Globus pallidus (tissue), 1 donor: Measurements from ENCODE around the gene STIMATE.

Experiments
- DNase-seq: peaks from one replicate; pipeline ENCODE4 v3.0.0-alpha.2; 2015; ENCODE audit warnings: low spot score

Gene STIMATE

DNA sequence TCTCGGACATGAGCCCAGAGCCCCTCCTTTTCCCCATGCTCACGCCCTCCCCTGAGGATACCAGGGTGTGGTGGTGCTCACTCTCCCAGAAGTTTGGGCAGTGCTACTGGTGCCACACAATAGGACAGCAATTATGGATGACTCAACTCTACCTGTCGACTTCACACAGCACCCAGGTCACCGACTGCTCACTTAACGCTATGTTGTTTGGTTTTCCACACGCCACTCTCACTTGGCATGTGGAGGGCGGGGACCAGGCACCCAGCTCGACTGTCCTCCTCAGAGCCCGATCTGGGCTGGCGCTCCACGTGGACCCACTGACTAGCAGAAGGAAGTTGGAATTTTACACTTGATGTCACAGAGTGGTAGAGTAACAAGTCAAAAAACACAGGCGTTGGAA is 30.9 kb downstream of the STIMATE start:
- no peak for DNase-seq

DNA sequence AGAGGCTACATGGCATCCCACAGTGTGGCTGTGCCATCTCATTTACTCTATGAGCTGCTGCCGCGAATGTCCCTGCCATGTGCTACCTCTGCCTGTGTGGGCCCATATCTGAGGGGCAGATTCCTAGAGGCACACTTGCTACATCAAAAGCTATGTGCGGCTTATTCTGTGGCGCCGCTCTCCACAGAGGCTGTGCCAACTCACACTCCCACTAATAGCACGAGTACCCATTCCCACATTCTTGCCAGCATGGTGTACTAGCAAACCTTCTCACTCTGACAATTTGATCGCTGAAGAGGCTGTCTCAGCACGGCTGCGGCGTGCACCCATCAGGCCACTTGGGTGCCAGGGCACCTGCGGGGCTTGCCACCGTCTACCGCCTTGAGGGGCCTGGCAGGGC is 31.4 kb downstream of the STIMATE start:
- DNase-seq = no peak

DNA sequence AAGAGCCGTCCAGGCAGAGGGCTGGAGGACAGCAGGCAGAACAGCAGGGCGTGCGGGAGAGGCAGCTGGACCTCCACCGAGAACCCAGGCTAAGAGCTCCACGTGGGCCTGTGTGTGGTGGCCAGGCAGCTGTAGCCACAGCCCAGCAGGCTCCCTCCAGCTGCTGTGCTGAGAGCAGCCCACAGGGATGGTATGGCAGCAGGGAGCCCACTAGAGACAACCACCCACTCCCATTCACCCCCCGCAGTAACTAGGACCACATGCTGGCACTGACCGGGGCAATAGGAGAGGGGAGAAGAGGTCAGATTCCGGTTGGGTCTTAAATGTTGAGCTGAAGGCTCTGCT is 37.0 kb downstream of the STIMATE start:
- DNase-seq = no peak

DNA sequence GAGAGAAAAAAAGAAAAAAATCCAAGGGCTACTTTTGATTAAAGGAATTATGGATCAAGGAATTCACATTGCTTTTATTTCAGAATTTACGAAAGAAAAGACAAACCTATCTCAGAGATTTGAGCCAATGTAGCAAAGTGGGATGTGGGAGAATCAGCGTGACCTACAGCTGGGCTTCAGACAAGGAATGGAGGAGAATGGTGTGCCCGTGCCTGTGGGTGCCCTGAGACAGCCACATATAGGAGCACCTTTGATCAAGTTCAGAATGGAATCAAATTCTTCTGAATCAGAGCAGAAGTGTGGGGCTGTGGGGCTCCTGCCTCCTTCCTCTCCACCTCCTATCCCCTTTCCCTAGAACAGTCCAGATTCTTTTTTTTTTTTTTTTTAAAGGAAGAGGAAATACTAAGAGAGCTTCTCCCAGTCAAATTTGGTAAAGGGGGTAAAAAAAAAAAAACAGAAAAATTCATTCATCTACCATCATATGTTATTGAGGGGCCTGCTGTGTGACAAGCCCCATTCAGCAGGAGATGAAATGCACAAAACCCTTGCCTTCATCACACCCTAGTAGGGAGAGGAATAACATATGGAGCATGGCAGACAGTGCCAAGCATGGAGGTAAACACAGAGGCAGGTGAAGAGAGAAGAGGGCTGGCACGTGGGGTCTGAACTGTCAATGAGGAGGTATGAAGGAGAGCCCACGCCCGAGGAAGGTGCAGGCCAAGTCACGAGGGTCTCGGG is 37.5 kb downstream of the STIMATE start:
- DNase-seq = no peak

DNA sequence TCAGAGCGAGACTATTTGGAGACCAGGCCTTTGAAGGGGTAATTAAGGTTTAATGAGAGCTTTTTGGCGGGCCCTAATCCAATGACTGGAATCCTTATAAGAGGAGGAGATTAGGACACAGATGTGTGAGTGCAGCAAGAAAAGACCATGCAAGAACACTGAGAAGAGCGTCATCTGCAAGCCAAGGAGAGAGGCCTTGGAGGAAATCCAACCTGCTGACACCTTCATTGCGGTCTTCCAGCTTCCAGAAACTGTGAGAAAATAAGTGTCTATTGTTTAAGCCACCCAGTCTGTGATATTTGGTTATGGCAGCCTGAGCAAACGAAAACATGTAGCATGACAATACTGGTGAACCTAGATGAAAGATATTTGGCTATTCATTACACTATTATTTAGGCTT is 39.5 kb downstream of the STIMATE start:
- DNase-seq = no peak

DNA sequence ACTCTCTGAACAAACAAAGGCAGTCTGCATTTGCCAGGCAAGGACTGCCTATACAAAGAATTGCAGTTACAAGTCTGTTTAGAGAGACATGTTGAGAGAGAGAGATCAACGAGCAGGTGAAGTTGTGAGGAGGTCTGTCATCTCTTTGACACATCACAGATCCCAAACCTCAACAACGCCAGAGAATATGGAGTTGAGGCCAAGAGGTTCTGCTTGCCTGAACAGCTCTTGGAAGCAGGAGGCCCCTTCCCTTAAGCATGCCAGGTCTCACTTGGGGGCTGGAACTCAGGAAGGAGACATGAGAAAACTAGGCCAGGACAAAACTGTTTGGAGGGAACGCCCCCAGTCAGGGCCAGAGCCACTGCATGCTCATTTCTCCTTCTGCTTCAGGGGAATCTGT is 40.2 kb downstream of the STIMATE start:
- no peak for DNase-seq

DNA sequence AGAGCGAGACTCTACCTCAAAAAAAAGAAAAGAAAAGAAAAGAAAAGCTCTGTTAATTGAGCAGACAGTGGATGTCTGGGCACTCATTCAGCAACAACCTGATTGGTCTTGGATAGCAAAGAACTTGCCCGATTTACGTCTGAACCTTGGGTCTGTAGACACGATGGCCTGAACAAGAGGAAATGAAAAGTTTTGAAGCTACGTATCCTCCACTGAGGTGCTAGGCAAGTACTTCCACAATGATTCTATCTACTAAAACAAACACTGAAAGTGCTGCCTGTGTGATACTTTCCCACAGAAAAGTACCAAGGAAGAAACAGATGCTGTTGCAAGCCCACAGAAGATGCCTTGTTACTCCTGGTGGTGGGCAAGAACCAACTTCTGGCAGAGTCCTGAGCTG is 40.7 kb downstream of the STIMATE start:
- no peak for DNase-seq

DNA sequence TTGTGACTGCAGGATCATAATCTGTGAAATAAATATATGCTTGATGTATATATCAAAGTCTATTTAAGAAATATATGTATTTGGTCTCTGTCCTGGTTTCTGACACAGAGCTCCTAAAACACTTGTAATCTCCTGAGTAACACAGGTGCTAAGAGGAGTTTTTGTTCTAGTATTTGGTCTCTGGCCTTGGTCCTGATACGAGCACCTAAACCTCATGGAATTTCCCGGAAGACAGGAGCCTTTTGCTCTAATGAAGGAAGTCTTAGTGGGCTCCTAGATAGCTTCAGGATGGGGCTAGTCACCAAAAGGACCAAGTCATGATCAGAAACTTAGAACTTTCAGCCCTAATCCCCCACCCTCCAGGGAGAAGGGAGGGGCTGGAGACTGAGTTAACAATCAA is 43.3 kb downstream of the STIMATE start:
- DNase-seq = no peak

DNA sequence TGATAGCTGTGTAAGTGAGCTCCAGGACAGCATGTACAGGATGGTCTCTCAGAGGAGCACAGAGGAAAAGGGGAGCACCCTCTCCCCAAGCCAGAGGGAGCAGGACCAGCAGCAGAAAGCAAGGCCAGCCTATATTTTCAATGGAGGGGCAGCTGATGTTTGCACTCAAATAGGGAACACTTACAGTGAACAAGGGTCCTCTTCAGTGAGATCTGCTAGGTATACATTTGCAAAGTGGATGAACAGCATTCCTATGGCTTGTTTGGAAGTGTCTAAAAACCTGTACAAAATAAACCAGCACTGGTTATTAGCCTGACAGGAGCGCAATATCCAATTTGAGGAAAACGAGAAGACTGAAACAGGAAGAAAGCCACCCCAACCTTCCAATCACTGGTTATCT is 44.9 kb downstream of the STIMATE start:
- no peak for DNase-seq

DNA sequence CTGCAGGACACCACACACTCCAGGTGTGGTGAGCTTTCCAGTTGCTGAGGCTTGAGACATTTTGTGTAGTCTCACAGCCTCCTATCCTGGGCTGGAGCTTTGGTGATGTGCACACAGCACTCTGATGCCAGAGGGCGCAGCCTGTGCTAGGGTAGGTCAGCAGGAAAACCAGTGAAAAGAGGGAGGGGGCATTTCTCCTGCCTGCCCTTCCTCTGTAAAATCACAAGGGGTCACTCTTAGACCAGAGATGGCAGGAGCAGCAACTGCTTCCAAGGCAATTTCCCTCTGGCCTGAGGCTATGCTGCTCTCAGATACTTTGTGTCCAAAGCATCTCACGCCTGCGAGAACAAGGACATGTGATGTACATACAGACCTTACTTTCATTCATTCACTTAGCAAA is 46.0 kb downstream of the STIMATE start:
- DNase-seq = peak; percentile 31

DNA sequence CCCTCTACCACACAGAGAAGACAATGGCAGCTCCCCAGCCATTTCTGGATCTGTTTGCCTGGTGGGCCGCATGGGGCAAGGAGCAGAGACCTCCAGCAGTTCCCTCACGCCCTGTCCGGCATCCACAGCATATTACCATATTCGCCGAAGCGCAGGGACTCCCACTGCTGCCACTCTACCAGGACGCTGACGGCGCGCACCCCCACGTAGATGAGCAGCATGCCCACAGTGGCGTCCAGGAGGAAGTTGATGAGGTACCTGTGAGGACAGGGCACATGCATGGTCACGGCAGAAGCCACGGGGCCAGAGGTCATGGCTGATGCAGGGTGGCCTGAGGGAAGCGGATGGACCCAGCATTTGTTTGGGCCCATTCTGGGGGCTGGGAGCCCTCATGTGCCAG is 47.7 kb downstream of the STIMATE start:
- DNase-seq = no peak

DNA sequence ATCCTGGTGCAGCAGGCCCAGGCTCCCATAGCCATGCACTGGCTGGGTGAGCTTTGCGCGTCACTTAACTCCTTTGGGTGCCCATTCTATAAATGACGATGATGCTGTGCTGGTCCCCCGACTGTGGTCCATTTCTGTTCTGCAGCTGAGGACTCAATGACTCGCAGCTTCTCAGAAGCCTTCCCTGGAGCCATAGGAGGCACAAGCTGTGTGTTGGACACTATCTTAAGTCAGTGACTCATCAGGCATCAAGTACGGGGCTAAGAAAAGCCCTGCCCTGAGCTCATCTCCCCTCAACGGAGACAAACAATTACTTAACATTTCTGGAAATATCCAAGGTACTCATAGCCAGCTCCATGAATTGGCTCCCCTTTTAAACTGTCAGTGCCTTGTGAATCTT is 48.7 kb downstream of the STIMATE start:
- DNase-seq = no peak

DNA sequence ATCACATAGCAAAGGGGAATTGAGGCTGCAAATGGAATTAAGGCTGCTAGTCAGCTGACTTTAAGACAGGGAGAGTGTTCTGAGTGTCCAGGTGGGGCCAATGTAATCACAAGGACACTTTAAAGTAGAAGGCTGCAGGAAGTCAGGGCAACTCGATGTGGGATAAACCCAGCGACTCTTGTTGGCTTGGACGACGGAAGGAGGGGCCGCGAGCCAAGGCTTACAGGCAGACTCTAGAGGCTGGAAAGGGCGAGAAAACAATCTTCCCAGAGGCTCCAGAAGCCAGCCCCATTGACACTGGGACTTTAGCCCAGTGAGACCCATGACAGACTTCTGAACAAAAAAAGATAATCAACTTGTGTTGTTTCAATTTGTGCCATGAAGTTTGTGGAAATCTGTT is 49.6 kb downstream of the STIMATE start:
- DNase-seq = no peak

DNA sequence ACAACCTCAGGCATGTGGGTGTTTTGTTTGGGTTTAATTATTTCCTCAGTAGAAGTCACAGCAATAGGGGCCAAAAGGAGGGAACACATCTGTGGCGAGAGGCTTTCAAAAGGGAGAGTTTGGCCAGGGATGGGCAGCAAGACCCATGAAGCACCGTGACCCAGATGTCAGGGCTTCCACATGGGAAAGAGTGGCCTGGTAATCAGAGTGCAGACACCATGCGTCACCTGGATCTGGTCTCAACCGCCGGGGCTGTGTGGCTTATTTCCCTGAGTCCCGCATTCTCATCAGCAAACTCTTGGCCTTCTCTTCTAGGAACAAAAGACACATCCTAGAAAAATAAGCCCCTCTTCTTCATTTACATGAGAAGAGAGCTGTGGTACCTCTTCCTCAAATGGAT is 50.1 kb downstream of the STIMATE start:
- no peak for DNase-seq

DNA sequence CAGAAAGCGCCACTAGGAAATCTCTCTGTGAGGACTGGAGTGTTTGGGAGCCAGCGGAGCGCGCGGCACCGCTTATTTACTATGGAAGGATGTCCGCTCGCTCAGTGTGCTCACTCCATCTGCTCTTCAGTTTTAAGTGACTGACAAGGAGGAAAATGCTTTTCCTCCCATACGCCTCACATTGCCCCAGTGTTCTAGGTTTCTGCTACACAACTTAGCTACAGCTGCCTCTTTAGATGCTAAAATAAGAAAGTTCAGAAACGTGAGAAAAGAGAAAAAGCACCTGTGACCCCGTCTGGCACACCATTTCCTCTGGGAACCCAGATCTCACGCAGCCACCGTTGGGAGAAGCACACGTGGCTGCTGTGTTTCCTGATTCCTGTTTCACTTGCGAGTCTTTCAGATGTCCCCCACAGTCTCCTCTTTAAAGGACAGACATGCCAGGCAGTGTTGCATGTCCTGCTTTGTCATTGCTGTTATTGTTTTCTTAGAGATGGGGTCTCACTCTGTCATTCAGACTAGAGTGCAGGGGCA is 50.8 kb downstream of the STIMATE start:
- no peak for DNase-seq

DNA sequence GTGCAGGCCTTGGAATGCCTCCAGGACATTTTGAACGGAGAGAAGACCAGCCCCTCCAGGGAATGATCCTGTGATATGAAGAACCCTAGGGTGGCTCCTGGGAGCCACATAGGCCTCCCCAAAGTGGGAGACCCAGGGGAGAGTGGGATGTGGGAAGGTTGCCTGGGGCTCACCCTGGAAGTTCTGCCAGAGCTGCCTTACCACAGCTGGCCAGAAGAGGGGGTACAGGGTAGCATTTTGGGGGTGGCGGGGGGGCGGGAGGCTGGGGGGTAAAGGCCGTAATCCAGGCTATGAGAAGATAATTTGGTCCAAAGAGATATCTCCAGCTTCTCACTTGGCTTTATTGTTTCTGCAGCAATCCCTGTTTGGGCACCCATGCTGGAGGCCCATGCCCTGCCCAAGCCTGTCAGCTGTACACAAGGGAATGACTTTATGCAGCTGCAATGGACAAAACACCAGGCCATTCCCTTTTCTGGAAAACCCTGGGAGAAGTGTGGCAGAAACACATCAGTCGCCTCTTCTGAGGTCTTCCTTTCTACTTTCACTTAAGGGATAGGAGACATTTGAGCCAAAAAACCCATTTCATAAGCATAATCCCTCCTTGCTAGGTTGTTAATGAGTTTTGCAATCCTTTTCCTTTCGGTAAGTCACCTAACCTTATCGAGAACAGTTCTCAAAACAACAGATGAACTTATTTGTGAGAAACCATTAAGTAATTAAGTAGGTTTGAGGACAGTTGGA is 51.5 kb downstream of the STIMATE start:
- DNase-seq = peak; percentile 20

DNA sequence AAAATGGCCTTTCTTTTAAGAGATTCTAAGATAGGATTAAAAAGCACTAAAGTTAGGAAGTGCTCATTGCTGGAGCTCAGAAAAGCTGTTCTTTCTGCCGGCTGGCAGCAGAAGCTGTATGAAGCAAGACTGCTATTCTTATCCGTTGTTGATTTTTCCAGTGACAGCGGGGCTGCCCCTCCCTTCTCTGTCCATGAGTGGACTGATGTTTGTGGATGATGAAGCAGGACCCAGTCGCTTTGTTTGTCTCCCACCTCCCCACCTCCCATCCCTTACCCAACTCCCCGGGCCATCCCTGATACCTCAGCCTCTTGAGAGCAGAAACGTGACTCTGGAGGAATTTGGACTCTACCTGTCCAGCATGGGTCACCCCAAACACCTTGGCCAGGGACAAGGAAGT is 52.2 kb downstream of the STIMATE start:
- peak; percentile 60 for DNase-seq

DNA sequence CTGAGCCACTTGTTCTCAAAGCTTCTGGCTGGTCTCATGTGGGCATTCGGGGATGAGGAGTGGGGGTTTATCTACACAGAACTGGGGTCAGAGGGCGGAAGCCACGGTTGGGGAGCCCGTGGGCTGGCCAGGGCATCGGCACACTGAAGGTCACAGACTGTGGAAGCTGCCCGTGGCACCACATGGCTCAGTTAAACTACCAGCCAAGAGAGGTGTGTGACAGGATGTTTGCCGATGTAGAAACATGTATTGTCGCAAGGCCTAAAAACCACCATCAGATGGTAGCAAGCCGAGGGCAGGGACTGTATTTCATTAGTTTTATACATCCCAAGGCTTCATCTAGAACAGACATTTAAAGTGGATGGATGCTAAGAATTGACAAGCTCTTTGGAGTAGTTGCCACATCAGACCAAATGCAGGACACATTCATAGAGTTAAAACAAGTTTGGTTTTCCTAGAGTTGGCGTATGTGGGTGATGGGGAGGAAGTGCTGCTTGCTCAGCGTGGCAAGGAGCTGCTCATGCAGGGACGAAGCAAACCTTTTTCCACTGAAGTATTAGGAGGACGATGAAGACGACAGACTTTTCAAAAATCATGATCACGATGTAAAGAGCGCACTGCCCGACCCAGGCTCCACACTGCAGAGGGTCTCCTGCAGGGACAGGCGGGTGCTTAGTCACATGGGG is 52.9 kb downstream of the STIMATE start:
- no peak for DNase-seq

DNA sequence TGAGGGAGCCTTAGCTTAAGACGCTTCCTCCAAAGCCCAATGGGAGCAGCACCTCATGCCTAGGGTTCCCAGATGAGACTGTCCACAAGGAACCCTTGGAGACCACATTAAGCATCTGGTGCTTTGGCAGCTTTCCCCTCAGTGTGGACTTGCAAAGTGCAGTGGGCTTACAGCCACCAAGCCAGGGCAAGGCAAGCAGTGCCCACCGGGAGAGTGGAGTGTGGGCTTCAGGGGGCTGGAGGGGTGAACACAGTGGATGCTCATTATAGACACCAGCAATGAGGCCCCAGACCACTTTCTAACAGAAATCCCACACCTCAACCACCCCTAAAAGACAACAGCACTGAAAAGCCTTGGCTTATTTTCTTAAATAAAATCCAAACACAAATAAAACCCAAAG is 53.5 kb downstream of the STIMATE start:
- DNase-seq = no peak

DNA sequence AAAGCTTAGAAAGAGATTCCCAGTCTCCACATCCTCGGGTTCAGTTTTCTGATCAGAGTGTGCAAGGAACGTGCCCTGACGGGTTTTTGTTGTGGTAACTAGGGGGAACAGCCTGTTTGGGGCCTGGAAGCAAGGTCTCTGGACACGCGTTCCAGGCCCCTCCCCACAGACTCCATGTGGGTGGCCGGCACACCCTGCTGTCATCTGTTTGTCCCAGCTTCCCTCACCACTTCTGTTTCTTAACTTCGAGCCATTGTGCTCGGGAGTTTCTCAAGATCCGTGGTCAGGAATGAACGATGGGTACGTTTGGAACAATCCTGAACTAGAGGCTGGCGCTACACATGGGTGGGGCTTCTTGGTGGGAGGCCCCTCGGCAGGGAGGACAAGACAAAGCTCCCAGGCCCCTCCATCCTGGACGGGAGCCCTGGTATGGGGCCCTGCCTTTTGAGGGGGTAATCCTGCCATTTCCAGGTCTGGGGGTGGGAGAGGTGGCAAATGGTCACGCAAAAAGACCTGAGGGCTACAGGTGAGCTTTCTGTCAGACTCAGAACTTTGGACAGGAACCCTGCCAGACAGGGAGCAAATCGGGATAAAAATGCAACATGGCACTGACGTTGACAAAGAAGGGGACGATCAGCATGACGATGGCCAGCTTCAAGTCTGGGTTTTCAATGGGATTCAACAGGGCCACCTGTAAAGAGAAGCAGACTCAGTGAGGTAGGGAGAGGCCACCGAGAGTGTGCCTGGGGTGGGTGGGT is 54.1 kb downstream of the STIMATE start:
- no peak for DNase-seq

DNA sequence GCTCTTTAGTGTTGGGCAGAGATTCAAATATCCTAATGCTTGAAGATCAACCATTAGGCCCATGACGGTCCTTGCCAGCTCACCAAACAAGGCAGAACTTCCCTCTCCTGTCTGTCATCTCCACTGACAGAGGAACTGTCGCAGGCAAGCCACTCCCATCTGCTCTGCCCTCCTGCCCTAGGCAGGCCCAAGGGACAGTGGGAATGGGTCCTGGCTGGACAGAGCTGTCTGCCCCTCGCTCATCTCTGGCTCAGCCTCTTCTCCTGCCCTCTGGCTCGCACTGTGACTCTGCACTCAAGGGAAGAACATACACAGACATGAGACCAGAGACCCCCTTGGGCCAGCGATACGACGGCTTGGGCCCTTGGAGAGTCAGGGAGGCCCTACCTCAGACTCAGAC is 54.9 kb downstream of the STIMATE start:
- no peak for DNase-seq

DNA sequence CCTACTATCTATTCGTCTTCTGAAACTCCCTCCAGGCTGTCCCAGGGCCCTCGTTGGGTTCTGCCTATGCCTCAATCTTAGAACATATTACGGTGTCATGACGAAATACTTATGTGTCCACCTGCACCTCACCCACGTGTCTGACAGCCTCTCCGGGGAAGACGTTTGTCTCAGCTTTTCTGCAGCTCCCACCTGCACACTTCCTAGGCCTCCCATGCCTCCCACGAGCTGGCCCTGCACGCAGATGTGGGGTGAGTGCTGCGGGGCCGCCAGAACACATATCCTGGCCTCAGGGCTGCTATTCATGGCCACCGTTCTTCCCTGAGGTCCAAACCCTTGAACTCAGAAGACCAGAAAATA is 55.4 kb downstream of the STIMATE start:
- DNase-seq = no peak
